Mammary epithelial cell (primary cell): Measurements from ENCODE around the gene LSAMP.

Experiments
- EZH2 ChIP-seq: IDR thresholded peaks from 2 replicates; pipeline ENCODE4 v1.6.1; 2012; ENCODE audit warnings: low read length, inconsistent platforms, borderline replicate concordance
- TF ChIP-seq, protein P1 (sequence below), 2 donors: IDR thresholded peaks in 1 of 2; conservative IDR thresholded peaks in 1 of 2; 2 replicates each; pipeline ENCODE4 v1.5.1; 2011 to 2012; ENCODE audit warnings: inconsistent platforms in 2 of 2, low read length in 2 of 2, mild to moderate bottlenecking in 2 of 2, control low read depth in 1 of 2, low read depth in 1 of 2; ENCODE audit not compliant: insufficient read depth in 1 of 2; ENCODE audit errors: extremely low read depth in 1 of 2

DNA sequence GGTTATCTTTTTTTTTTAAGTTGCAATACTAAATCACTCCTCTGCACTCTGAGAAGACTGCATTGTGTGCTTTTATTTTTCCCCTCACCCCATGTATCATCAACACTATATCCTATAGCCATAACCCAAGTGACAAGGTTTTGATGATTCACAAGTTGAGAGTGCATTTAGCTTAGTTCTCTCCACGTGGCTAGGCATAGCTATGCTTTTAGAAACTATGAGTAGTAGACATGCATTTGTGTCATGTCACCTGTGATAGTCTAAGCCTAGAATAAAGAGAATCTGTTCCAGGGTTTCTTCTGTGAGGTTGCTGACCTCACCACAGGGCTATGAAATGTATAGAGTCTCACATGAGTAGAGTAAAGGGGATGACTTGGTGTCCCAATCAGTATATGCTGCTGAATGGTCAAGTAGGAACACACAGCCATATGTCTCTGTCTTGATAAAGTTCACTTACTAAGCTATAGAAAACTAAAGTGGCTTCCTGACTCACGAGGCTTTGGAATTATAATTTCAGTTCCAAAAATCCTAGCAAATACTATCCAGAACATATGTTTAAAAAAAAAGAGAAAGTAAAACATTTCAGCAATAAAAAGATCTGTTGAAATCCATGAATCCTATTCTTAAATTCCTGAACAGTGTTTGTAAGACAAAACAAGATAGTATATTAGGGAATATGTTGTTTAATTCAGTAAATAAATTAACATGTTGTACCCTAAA lies 206.3 kb downstream of the LSAMP start:
- TF ChIP-seq, protein P1, sequence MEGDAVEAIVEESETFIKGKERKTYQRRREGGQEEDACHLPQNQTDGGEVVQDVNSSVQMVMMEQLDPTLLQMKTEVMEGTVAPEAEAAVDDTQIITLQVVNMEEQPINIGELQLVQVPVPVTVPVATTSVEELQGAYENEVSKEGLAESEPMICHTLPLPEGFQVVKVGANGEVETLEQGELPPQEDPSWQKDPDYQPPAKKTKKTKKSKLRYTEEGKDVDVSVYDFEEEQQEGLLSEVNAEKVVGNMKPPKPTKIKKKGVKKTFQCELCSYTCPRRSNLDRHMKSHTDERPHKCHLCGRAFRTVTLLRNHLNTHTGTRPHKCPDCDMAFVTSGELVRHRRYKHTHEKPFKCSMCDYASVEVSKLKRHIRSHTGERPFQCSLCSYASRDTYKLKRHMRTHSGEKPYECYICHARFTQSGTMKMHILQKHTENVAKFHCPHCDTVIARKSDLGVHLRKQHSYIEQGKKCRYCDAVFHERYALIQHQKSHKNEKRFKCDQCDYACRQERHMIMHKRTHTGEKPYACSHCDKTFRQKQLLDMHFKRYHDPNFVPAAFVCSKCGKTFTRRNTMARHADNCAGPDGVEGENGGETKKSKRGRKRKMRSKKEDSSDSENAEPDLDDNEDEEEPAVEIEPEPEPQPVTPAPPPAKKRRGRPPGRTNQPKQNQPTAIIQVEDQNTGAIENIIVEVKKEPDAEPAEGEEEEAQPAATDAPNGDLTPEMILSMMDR (conservative IDR thresholded peaks at IDR 0.05 in 1 of 2, IDR thresholded peaks at IDR 0.05 in 1 of 2; ENCODE audit: extremely low read depth in 1 of 2, insufficient read depth in 1 of 2, low read depth in 1 of 2, low read length in 2 of 2), result no peak
- no peak for TF ChIP-seq EZH2
